Measurements from ENCODE around the gene GALNT14. TPM values are rescaled to one million over a fixed set of nuclear protein-coding genes. Genes with fewer than 3 reads are reported as not detected.

GALNT14 gene
- total RNA-seq, 1 experiment from 2014 or later = 2.7 TPM

GRCh38 chr2:30888852-30889409, 249.3 kb downstream of the GALNT14 start:
- Histone ChIP-seq H3T11ph (ENCODE audit: low read length) (no peak overlapping the region), H2BK120ac (ENCODE audit: low read depth, low read length, poor library complexity, severe bottlenecking) (no peak overlapping the region), H4K20me1 (ENCODE audit: control insufficient read depth, insufficient read depth, insufficient read length) (no peaks in the 10 kb centered on the region), H3K9me3 (ENCODE audit: control insufficient read depth, low read depth, low read length) (no peaks in the 10 kb centered on the region), H4K5ac (ENCODE audit: insufficient read length, low read depth, low read length) (no peak overlapping the region), H2AFZ (ENCODE audit: low read length) (no peak overlapping the region), H2BK5ac (ENCODE audit: insufficient read length, low read length) (no peak overlapping the region), H2BK15ac (ENCODE audit: low read depth, low read length) (no peak overlapping the region), H3K14ac (ENCODE audit: insufficient read depth, low read length) (no peak overlapping the region), H3K27me3 (ENCODE audit: insufficient read depth, low read length) (no peaks in the 10 kb centered on the region), H3K56ac (ENCODE audit: insufficient read length, low read depth, low read length) (no peak overlapping the region), H3K27ac (ENCODE audit: insufficient read length, low read depth, low read length) (no peak overlapping the region), H3K4ac (ENCODE audit: low read depth, low read length) (no peak overlapping the region), H3K18ac (ENCODE audit: insufficient read length, low read depth, low read length) (no peak overlapping the region), H4K91ac (ENCODE audit: insufficient read length, low read depth, low read length) (no peak overlapping the region), H3K23me2 (ENCODE audit: insufficient read length, low read depth, low read length, poor library complexity, severe bottlenecking) (no peaks in the 10 kb centered on the region), H4K8ac (replicated peaks; ENCODE audit: insufficient read length, low read depth, low read length) (no peak overlapping the region), H3K9ac (ENCODE audit: extremely low read depth, insufficient read length, low read length) (no peak overlapping the region), H2BK12ac (ENCODE audit: insufficient read length, low read depth, low read length) (no peak overlapping the region), H3K4me1 (ENCODE audit: insufficient read depth, low read length) (peaks cover 4% of the 10 kb centered on the region; the same call in 1 of the 2 replicates), H2AK5ac (ENCODE audit: insufficient read length, low read length) (no peak overlapping the region), H3K79me1 (ENCODE audit: insufficient read depth, low read depth, low read length, poor library complexity, severe bottlenecking) (no peaks in the 10 kb centered on the region), H3K79me2 (ENCODE audit: insufficient read depth, low read length) (no peaks in the 10 kb centered on the region), H3K23ac (ENCODE audit: insufficient read length, low read depth, low read length) (no peak overlapping the region), H2BK20ac (ENCODE audit: low read depth, low read length, poor library complexity, severe bottlenecking) (no peak overlapping the region), H3K4me2 (ENCODE audit: insufficient read depth, insufficient read length, low read length) (no peak overlapping the region)
- H3K9me3 Mint-ChIP-seq = peaks cover 3 to 9% of the 10 kb centered on the region in 2 experiments; a peak in 3 of 5 replicates
- H3K4me3 Mint-ChIP-seq = no peak overlapping the region
- no peak overlapping the region; a peak in 1 of 7 replicates for H3K27ac Mint-ChIP-seq
- WGBS (ENCODE audit: extremely low coverage, insufficient read length, low lambda C conversion rate) = no CpG with 5 or more reads among the region's 7 CpGs
- peaks cover 44 to 56% of the 10 kb centered on the region in 2 experiments for H3K4me1 Mint-ChIP-seq
- peaks cover 3 to 7% (median 6%) of the 10 kb centered on the region in 3 experiments; a peak in 5 of 7 replicates for H3K36me3 Mint-ChIP-seq (ENCODE audit: insufficient read depth in 1 of 3, low read depth in 3 of 3)
- peaks cover 9% of the 10 kb centered on the region for H3K27me3 Mint-ChIP-seq (ENCODE audit: low read depth)
- no peak for DNase-seq
- TF ChIP-seq CTCF (conservative IDR thresholded peaks at IDR 0.05) = no peak

All from H9 (cell line).